Measurements from ENCODE around the gene WNK1. TPM values are rescaled to one million over a fixed set of nuclear protein-coding genes. Genes with fewer than 3 reads are reported as not detected.

Gene WNK1
- total RNA-seq, 2 experiments from 2014 or later: 84.1 to 131 TPM

GRCh38 chr12:948238-948637 is 195.9 kb downstream of the WNK1 start:
- ChIA-PET CTCF (ENCODE audit: unreplicated experiment) (no interaction called here), POLR2A (interaction anchor here (1.4 kb wide), 1 partner anchor 197 kb away, joined by 3 read pairs; no protein-coding TSS in a partner anchor)
- Histone ChIP-seq H3K79me2 (ENCODE audit: insufficient read depth, low read depth, low read length) (peaks cover 38% of the 10 kb centered on the region), H3K9me2 (ENCODE audit: insufficient read depth, low read length) (no peaks in the 10 kb centered on the region), H3K4me2 (ENCODE audit: low read length) (peak overlapping the region; percentile 75), H3K27ac (ENCODE audit: low read depth, low read length, poor library complexity, severe bottlenecking) (no peak overlapping the region), H2AFZ (ENCODE audit: low read length) (no peak overlapping the region), H3K4me1 (ENCODE audit: insufficient read depth, low read length, poor library complexity, severe bottlenecking) (peaks cover 21% of the 10 kb centered on the region), H3K9me3 (ENCODE audit: low read length) (no peaks in the 10 kb centered on the region), H3K4me3 (ENCODE audit: low read depth, low read length, poor library complexity, severe bottlenecking) (peak overlapping the region; percentile 75), H3K36me3 (ENCODE audit: insufficient read depth, low read length) (peaks cover 14% of the 10 kb centered on the region; the same call in 1 of the 2 replicates), H4K20me1 (ENCODE audit: insufficient read depth, low read length) (no peaks in the 10 kb centered on the region)
- no TSS peak for BruUV-seq (replicated peaks)
- no peak for DNase-seq (ENCODE audit: low spot score)
- intact Hi-C loops (cut with micrococcal nuclease; ENCODE audit: unreplicated experiment): loop anchor here (2.0 to 5.0 kb wide), 4 partner anchors 43 to 644 kb away; partner anchors contain the start of genes ERC1 and FBXL14
- TF ChIP-seq EZH2phosphoT487 (IDR thresholded peaks at IDR 0.05; ENCODE audit: borderline replicate concordance, low read depth, low read length): no peak
- TF ChIP-seq CTCF (conservative IDR thresholded peaks at IDR 0.05; ENCODE audit: low read length): no peak

GRCh38 chr12:949453-950191 is 197.2 kb downstream of the WNK1 start, which contains the start of gene RAD52:
Gene RAD52 (minus strand): TSS chr12:949694. CDS start chr12:933058, 16,636 bp downstream.
- no peaks in the 10 kb centered on the region for H3K9me3 ChIP-seq (ENCODE audit: low read length)
- ChIA-PET POLR2A (interaction anchor here (0.7 to 1.4 kb wide), 9 partner anchors 10 to 634 kb away, joined by 3 to 4 read pairs (median 3); no protein-coding TSS in a partner anchor), CTCF (ENCODE audit: unreplicated experiment) (interaction anchor here (0.6 to 1.3 kb wide), 6 partner anchors 18 to 379 kb away, joined by 3 to 5 read pairs (median 4); no protein-coding TSS in a partner anchor)
- DNase-seq (ENCODE audit: low spot score): peak; percentile 99
- no peak for TF ChIP-seq EZH2phosphoT487 (IDR thresholded peaks at IDR 0.05; ENCODE audit: borderline replicate concordance, low read depth, low read length)
- peak; percentile 90 for TF ChIP-seq CTCF (conservative IDR thresholded peaks at IDR 0.05; ENCODE audit: low read length)
- no TSS peak for BruUV-seq (replicated peaks)
- H4K20me1 ChIP-seq (ENCODE audit: insufficient read depth, low read length): no peaks in the 10 kb centered on the region
- H3K4me3 ChIP-seq (ENCODE audit: low read depth, low read length, poor library complexity, severe bottlenecking): peak within 1 kb of the TSS; percentile 75
- peaks cover 4% of the 10 kb centered on the region; the same call in 1 of the 2 replicates for H3K36me3 ChIP-seq (ENCODE audit: insufficient read depth, low read length)
- peak within 1 kb of the TSS; percentile 75 for H3K4me2 ChIP-seq (ENCODE audit: low read length)
- H3K27ac ChIP-seq (ENCODE audit: low read depth, low read length, poor library complexity, severe bottlenecking): peak within 1 kb of the TSS; percentile 84
- no peaks in the 10 kb centered on the region for H3K9me2 ChIP-seq (ENCODE audit: insufficient read depth, low read length)
- H3K79me2 ChIP-seq (ENCODE audit: insufficient read depth, low read depth, low read length): peaks cover 36% of the 10 kb centered on the region
- intact Hi-C loops (cut with micrococcal nuclease; ENCODE audit: unreplicated experiment): loop anchor here (1.0 to 5.0 kb wide), 8 partner anchors 41 to 643 kb away; partner anchors contain the start of genes ERC1 and FBXL14
- peak within 1 kb of the TSS; percentile 89 for H2AFZ ChIP-seq (ENCODE audit: low read length)
- peaks cover 21% of the 10 kb centered on the region for H3K4me1 ChIP-seq (ENCODE audit: insufficient read depth, low read length, poor library complexity, severe bottlenecking)
